Esophagus muscularis mucosa (tissue), 4 donors: ENCODE measurements around the gene ALDH1A3. TPM values are rescaled to one million over a fixed set of nuclear protein-coding genes. Genes with fewer than 3 reads are reported as not detected.

Experiments used
- DNase-seq: peaks from one replicate; pipeline ENCODE4 v3.0.0-alpha.2; 2017; ENCODE audit errors: extremely low spot score
- H3K27ac ChIP-seq, 4 donors: fragments of 200-600 bp; sonication (generic); replicated peaks in 1 of 4; 1 replicate in 3 of 4; 2 replicates in 1 of 4; pipeline ENCODE4 v1.5.1; 2016 to 2019; ENCODE audit warnings: mild to moderate bottlenecking in 1 of 4
- H3K27me3 ChIP-seq, 4 donors: fragments of 200-600 bp; sonication (generic); one replicate each; pipeline versions ENCODE4 v1.5.1 to v1.6.0; 2016 to 2019
- H3K36me3 ChIP-seq, 4 donors: fragments of 200-600 bp; sonication (generic); one replicate each; pipeline ENCODE4 v1.5.1; 2016 to 2019
- H3K4me1 ChIP-seq, 4 donors: fragments of 200-600 bp; sonication (generic); one replicate each; pipeline ENCODE4 v1.5.1; 2016 to 2019
- H3K4me3 ChIP-seq, 4 donors: fragments of 200-600 bp; sonication (generic); 1 replicate in 2 of 4; 2 replicates in 2 of 4; pipeline ENCODE4 v1.5.1; 2016 to 2019; ENCODE audit warnings: mild to moderate bottlenecking in 4 of 4, moderate library complexity in 1 of 4
- H3K9me3 ChIP-seq, 4 donors: fragments of 200-600 bp; sonication (generic); 1 replicate in 3 of 4; 2 replicates in 1 of 4; pipeline ENCODE4 v1.5.1; 2016 to 2019
- EP300 ChIP-seq: sonication (generic); formaldehyde crosslinking; IDR thresholded peaks from one replicate; pipeline ENCODE4 v1.6.1; 2017; ENCODE audit warnings: antibody characterized with exemption
- POLR2A ChIP-seq: fragments of 450-650 bp; IDR thresholded peaks from one replicate; pipeline ENCODE4 v1.6.1; 2017; ENCODE audit warnings: antibody characterized with exemption, moderate library complexity, mild to moderate bottlenecking, low read depth
- POLR2AphosphoS5 ChIP-seq, 2 donors: sonication (generic); formaldehyde crosslinking; IDR thresholded peaks; one replicate each; pipeline ENCODE4 v1.6.1; 2017; ENCODE audit warnings: antibody characterized with exemption in 2 of 2
- WGBS: methylation state at CpG from one replicate; pipeline ENCODE4 v1.1.5; 2018; 5-methylcytosine and 5-hydroxymethylcytosine counted together
- intact Hi-C: fragments of 100-400 bp; cut with DNase I; formaldehyde crosslinking; loops from one replicate; pipeline ENCODE4 v1.15.1; 2023
- total RNA-seq, 4 donors: library from RNA; depleted of rRNA; stranded (reverse); fragments of >200 nt; gene quantifications; one replicate each; pipeline versions ENCODE4 v1.1.0 to v1.2.1, GENCODE V29; 2016
- TF ChIP-seq, protein P1 (sequence below), 3 experiments: fragments of 200-600 bp in 2 of 3; fragments of 450-650 bp in 1 of 3; sonication (generic) in 2 of 3; IDR thresholded peaks; one replicate each; pipeline ENCODE4 v1.5.1; 2017 to 2019; ENCODE audit warnings: antibody characterized with exemption in 3 of 3, mild to moderate bottlenecking in 2 of 3, moderate library complexity in 1 of 3

The ALDH1A3 gene
- total RNA-seq, 4 donors from 2014 or later = 36.7 to 131 (median 59.4) TPM

DNA sequence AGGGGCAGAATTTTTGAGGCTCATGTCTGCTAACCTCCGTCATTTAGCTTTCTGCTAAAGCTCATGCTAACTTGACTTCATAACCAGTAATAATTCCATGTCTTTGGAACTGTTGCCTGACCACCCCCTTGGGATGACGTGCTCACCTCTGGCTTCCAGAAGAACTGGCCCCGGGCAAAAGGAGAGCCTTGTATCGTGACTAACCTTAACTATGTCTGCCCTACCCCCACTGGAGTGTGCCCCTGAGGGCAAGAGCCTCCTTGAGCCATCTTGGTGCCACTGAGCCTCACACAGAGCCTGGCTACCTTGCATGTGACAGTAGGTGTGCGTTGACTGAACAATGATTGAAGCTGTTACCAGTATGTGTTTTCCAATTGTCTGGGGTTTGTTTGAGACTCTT is 44.3 kb downstream of the ALDH1A3 start:
- intact Hi-C loops = no loop called here
- DNase-seq = no peak
- Histone ChIP-seq H3K27me3 (peaks cover 0 to 8% (median 0%) of the 10 kb centered on the region in 4 donors), H3K9me3 (no peaks in the 10 kb centered on the region), H3K4me1 (peaks cover 0 to 22% (median 12%) of the 10 kb centered on the region in 4 donors), H3K27ac (no peak overlapping the region), H3K4me3 (no peak overlapping the region), H3K36me3 (peaks cover 0 to 10% (median 7%) of the 10 kb centered on the region in 4 donors)
- WGBS = 90% methylated on average over 5 of the region's 5 CpGs
- TF ChIP-seq POLR2AphosphoS5 (IDR thresholded peaks at IDR 0.05) = no peak
- TF ChIP-seq EP300 = no peak
- TF ChIP-seq POLR2A = no peak
- TF ChIP-seq, protein P1, sequence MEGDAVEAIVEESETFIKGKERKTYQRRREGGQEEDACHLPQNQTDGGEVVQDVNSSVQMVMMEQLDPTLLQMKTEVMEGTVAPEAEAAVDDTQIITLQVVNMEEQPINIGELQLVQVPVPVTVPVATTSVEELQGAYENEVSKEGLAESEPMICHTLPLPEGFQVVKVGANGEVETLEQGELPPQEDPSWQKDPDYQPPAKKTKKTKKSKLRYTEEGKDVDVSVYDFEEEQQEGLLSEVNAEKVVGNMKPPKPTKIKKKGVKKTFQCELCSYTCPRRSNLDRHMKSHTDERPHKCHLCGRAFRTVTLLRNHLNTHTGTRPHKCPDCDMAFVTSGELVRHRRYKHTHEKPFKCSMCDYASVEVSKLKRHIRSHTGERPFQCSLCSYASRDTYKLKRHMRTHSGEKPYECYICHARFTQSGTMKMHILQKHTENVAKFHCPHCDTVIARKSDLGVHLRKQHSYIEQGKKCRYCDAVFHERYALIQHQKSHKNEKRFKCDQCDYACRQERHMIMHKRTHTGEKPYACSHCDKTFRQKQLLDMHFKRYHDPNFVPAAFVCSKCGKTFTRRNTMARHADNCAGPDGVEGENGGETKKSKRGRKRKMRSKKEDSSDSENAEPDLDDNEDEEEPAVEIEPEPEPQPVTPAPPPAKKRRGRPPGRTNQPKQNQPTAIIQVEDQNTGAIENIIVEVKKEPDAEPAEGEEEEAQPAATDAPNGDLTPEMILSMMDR (IDR thresholded peaks at IDR 0.05) = no peak

DNA sequence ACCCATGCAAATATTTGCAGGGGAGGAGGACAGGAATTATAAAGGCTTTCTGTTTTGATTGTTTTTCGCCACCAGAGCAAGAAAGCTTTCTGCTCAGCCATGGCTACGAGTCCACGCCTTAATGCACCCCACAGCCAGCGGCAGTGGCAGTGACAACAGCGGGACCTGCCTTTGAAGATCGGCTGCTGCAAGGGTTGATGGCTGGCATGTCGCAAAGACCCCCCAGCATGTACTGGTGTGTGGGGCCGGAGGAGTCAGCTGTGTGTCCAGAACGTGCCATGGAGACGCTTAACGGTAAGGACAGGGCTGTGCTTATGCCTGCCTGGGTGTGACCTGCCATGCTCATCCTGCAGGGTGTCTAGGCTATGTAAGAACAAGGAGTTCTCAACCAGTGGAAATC is 44.8 kb downstream of the ALDH1A3 start:
- DNase-seq = no peak
- TF ChIP-seq EP300 (no peak), POLR2A (no peak), POLR2AphosphoS5 (IDR thresholded peaks at IDR 0.05) (no peak)
- TF ChIP-seq, protein P1 (IDR thresholded peaks at IDR 0.05) = no peak
- Histone ChIP-seq H3K36me3 (peaks cover 0 to 10% (median 7%) of the 10 kb centered on the region in 4 donors), H3K27me3 (peaks cover 0 to 5% (median 0%) of the 10 kb centered on the region in 4 donors), H3K27ac (no peak overlapping the region), H3K9me3 (no peaks in the 10 kb centered on the region), H3K4me1 (peaks cover 0 to 19% (median 10%) of the 10 kb centered on the region in 4 donors), H3K4me3 (no peak overlapping the region)
- WGBS = 88% methylated on average over 11 of the region's 11 CpGs
- intact Hi-C loops = no loop called here

DNA sequence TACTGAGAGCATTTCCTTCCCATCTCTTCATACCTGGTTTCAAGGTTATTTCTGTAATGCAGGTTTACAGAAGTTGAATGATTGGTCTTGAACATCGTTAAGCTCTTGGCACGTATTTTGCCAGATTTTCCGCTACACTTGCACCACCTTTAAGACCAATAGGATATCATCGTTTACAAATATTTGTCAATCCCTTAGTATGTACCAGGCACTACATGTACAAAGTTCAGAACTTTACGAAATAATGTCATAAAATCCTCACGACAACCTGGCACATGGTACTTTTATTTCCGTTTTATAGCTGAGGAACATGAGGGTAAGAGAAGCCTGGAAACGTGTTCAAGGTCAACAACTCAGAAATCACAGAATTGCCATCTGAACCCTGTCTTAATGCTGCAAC is 45.8 kb downstream of the ALDH1A3 start:
- H3K4me3 ChIP-seq = no peak overlapping the region
- H3K36me3 ChIP-seq = peaks cover 0 to 10% (median 8%) of the 10 kb centered on the region in 4 donors
- no peaks in the 10 kb centered on the region for H3K9me3 ChIP-seq
- TF ChIP-seq EP300 = no peak
- no peak for TF ChIP-seq POLR2AphosphoS5 (IDR thresholded peaks at IDR 0.05)
- TF ChIP-seq, protein P1 (IDR thresholded peaks at IDR 0.05) = no peak
- TF ChIP-seq POLR2A = no peak
- no peak overlapping the region for H3K27ac ChIP-seq
- H3K4me1 ChIP-seq = peaks cover 0 to 9% (median under 1%) of the 10 kb centered on the region in 4 donors
- WGBS = 95% methylated on average over 8 of the region's 8 CpGs
- DNase-seq = peak; percentile 72
- H3K27me3 ChIP-seq = peaks cover 0 to 5% (median 0%) of the 10 kb centered on the region in 4 donors
- intact Hi-C loops = no loop called here

DNA sequence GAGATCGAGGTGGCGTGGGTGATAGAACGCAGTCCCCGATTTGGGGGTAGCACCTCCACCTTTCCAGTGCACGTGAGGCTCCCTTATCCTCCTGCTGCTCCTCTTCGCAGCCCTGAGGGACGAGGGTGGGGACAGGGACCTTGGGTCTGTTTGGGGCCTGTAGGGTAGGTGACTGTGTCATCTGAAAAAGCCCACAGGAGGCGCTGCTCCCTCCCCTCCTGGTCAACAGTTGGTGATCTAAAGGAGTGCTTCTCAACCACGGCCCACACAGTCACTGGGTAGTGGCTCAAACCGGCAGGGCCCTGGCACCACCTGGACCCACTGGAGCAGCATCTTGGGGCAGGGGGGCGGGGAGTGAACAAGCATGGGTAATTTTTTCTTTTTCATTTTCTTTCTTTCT is 46.6 kb downstream of the ALDH1A3 start:
- WGBS = 94% methylated on average over 11 of the region's 11 CpGs
- H3K27me3 ChIP-seq = no peaks in the 10 kb centered on the region
- intact Hi-C loops = no loop called here
- no peak overlapping the region for H3K4me3 ChIP-seq
- H3K36me3 ChIP-seq = peaks cover 0 to 10% (median 8%) of the 10 kb centered on the region in 4 donors
- peaks cover 0 to 2% (median 0%) of the 10 kb centered on the region in 4 donors for H3K4me1 ChIP-seq
- TF ChIP-seq, protein P1 (IDR thresholded peaks at IDR 0.05) = no peak
- TF ChIP-seq POLR2A (no peak), EP300 (no peak), POLR2AphosphoS5 (IDR thresholded peaks at IDR 0.05) (no peak)
- no peak overlapping the region for H3K27ac ChIP-seq
- no peaks in the 10 kb centered on the region for H3K9me3 ChIP-seq
- DNase-seq = peak; percentile 70
